HG02973 (cell line): ENCODE data around the gene SPATA13.
"Not testable (repeated sequence)": the region's sequence is repeated elsewhere in the genome, so short reads cannot be mapped to it uniquely, and the experiment has no call there.

ENCODE experiments used
- ATAC-seq: cut with Tn5 transposase; IDR thresholded peaks from one replicate; pipeline ENCODE4 v1.9.1; 2021; ENCODE audit warnings: moderate library complexity; ENCODE audit not compliant: unreplicated experiment

SPATA13 gene

GRCh38 chr13:24160458-24161009 is at the start of gene SPATA13:
Gene SPATA13 (plus strand): TSS chr13:24160720. CDS start chr13:24222930, 62,210 bp downstream.
- ATAC-seq: peak; percentile 70

- no peak for ATAC-seq
Measured at GRCh38 chr13:24112791-24113190, 47.7 kb upstream of the SPATA13 start.

GRCh38 chr13:24115671-24116070 is 44.8 kb upstream of the SPATA13 start:
- no peak for ATAC-seq

GRCh38 chr13:24116131-24116530 is 44.4 kb upstream of the SPATA13 start:
- ATAC-seq: no peak

GRCh38 chr13:24118576-24118975 is 41.9 kb upstream of the SPATA13 start:
- no peak for ATAC-seq

- ATAC-seq: no peak
Measured at GRCh38 chr13:24119626-24120508, 40.7 kb upstream of the SPATA13 start.

GRCh38 chr13:24122045-24122444 is 38.5 kb upstream of the SPATA13 start:
- ATAC-seq: not testable (repeated sequence)

GRCh38 chr13:24122569-24122968 is 38.0 kb upstream of the SPATA13 start:
- no peak for ATAC-seq

- ATAC-seq: no peak
Measured at GRCh38 chr13:24123761-24124160, 36.8 kb upstream of the SPATA13 start.

GRCh38 chr13:24124789-24125476 is 35.6 kb upstream of the SPATA13 start:
- peak; percentile 89 for ATAC-seq

GRCh38 chr13:24127116-24127631 is 33.3 kb upstream of the SPATA13 start:
- ATAC-seq: peak; percentile 42

GRCh38 chr13:24128112-24128511 is 32.4 kb upstream of the SPATA13 start:
- ATAC-seq: no peak

GRCh38 chr13:24128962-24129361 is 31.6 kb upstream of the SPATA13 start:
- no peak for ATAC-seq

- no peak for ATAC-seq
Measured at GRCh38 chr13:24129914-24130774, 30.4 kb upstream of the SPATA13 start.

- no peak for ATAC-seq
Measured at GRCh38 chr13:24131749-24132148, 28.8 kb upstream of the SPATA13 start.

- ATAC-seq: no peak
Measured at GRCh38 chr13:24133021-24133795, 27.3 kb upstream of the SPATA13 start.

- ATAC-seq: no peak
Measured at GRCh38 chr13:24134231-24134630, 26.3 kb upstream of the SPATA13 start.

GRCh38 chr13:24134757-24135156 is 25.8 kb upstream of the SPATA13 start:
- no peak for ATAC-seq

GRCh38 chr13:24135674-24136300 is 24.7 kb upstream of the SPATA13 start:
- no peak for ATAC-seq
